PC-3 (cell line): ENCODE results near the gene JAKMIP1.

Experiments used
- CTCF ChIP-seq: fragments of 300-600 bp; sonication (generic); conservative IDR thresholded peaks from 2 replicates; pipeline ENCODE4 v1.5.1; 2017; ENCODE audit warnings: antibody characterized with exemption, low read depth, mild to moderate bottlenecking, low read length
- EZH2phosphoT487 ChIP-seq: fragments of 300-600 bp; sonication (generic); IDR thresholded peaks from 2 replicates; pipeline ENCODE4 v1.6.1; 2018; ENCODE audit warnings: mild to moderate bottlenecking, antibody characterized with exemption, low read length, borderline replicate concordance

- TF ChIP-seq EZH2phosphoT487 (no peak), CTCF (peak; percentile 58)
Observed at GRCh38 chr4:6134612-6135220, 65.6 kb downstream of the JAKMIP1 start.
